ENCODE measurements around the gene DNAH3. TPM values are rescaled to one million over a fixed set of nuclear protein-coding genes. Genes with fewer than 3 reads are reported as not detected.
A peak's percentile ranks its signal among the peaks of the same experiment; 100 is the strongest.

DNAH3 gene
- total and polyA plus RNA-seq, 2 of the 13 experiments (the other 11 are each of a cell fraction or from before 2014, with no cell fraction given) = 0.07 to 0.08 TPM

DNA sequence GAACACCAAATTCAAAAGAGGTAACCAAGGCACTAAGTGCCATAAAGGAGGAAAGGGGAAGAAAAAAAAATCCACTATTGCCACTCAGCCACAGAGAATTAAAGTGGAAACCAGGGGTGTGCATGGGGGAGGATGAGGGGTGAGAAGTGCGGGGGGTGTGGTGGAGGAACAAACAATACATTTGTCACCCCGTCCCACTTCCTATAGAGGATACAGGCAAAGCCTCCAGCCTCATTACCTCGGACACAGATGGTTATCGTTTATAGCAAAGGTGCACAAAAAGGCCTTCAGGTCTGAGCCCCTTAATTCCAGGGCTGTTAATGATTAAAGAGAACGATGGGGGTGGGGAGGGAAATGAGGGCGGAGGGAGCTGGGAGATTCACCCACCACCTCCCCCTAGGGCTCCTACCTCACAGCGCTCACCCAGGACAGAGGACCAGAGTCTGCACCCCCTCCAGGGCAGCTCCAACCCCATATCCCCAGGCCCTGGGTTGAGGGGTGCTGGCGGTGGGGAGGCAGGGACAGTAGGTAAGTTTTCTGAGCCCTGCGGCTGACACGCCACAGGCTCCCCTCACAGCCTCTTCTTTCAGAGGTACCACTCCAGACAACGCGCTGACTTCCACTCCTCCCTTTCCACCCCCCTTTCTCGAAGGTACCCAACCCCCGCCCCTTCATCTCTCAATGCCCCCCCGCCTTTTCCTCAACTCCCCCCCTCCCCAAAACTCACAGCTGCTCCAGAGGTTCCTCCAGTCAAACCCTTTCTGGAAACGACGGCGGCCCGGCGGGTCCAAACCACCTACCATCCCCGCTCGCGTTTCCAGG lies 251.0 kb downstream of the DNAH3 start (continued):
- no peak; the same call in 1 of the 2 replicates for TF ChIP-seq PRMT3 (CRISPR knock-in tag; IDR thresholded peaks at IDR 0.05; ENCODE audit: borderline replicate concordance, low read depth)
- TF ChIP-seq HMGA1 (CRISPR knock-in tag; conservative IDR thresholded peaks at IDR 0.05) = no peak
- no peak for TF ChIP-seq HOXA5 (CRISPR knock-in tag; IDR thresholded peaks at IDR 0.05)
- TF ChIP-seq ZNF678 (CRISPR knock-in tag; IDR thresholded peaks at IDR 0.05) = peak; percentile 87; the same call in 1 of the 2 replicates
- no peak for TF ChIP-seq SMAD3 (CRISPR knock-in tag; IDR thresholded peaks at IDR 0.05)
- no peak for TF ChIP-seq ZNF577 (CRISPR knock-in tag; IDR thresholded peaks at IDR 0.05; ENCODE audit: borderline replicate concordance, low read depth)
- peak; percentile 43; the same call in 1 of the 2 replicates for TF ChIP-seq MYC (CRISPR knock-in tag; IDR thresholded peaks at IDR 0.05; ENCODE audit: borderline replicate concordance)
- TF ChIP-seq ZNF333 (CRISPR knock-in tag; IDR thresholded peaks at IDR 0.05; ENCODE audit: borderline replicate concordance) = peak; percentile 71; the same call in 1 of the 2 replicates
- TF ChIP-seq, protein P1, sequence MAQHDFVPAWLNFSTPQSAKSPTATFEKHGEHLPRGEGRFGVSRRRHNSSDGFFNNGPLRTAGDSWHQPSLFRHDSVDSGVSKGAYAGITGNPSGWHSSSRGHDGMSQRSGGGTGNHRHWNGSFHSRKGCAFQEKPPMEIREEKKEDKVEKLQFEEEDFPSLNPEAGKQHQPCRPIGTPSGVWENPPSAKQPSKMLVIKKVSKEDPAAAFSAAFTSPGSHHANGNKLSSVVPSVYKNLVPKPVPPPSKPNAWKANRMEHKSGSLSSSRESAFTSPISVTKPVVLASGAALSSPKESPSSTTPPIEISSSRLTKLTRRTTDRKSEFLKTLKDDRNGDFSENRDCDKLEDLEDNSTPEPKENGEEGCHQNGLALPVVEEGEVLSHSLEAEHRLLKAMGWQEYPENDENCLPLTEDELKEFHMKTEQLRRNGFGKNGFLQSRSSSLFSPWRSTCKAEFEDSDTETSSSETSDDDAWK (CRISPR knock-in tag; IDR thresholded peaks at IDR 0.05) = no peak
- peak; percentile 41; the same call in 1 of the 2 replicates for TF ChIP-seq SOX13 (IDR thresholded peaks at IDR 0.05)
- TF ChIP-seq SOX13 (CRISPR knock-in tag; conservative IDR thresholded peaks at IDR 0.05 in 1 of 2, IDR thresholded peaks at IDR 0.05 in 1 of 2) = peak in 1 of 2 experiments; percentile 44; a peak in 1 of 4 replicates
- TF ChIP-seq REPIN1 (CRISPR knock-in tag; IDR thresholded peaks at IDR 0.05; ENCODE audit: borderline replicate concordance, low read depth) = peak; percentile 74
- TF ChIP-seq MIXL1 (CRISPR knock-in tag; IDR thresholded peaks at IDR 0.05) = peak; percentile 96
- TF ChIP-seq ZNF503 (CRISPR knock-in tag; IDR thresholded peaks at IDR 0.05) = no peak
- peak in 1 of 2 experiments; percentile 55; a peak in 1 of 4 replicates for TF ChIP-seq EP300 (IDR thresholded peaks at IDR 0.05; ENCODE audit: low read depth in 2 of 2, low read length in 2 of 2)
- no peak for TF ChIP-seq EP300 (CRISPR knock-in tag; IDR thresholded peaks at IDR 0.05; ENCODE audit: borderline replicate concordance)
- 0 out of 2 replicates have a peak, but pooled peaks have one; percentile 53 for TF ChIP-seq TOPORS (CRISPR knock-in tag; IDR thresholded peaks at IDR 0.05)
- no peak for TF ChIP-seq NR2C2 (CRISPR knock-in tag; IDR thresholded peaks at IDR 0.05; ENCODE audit: borderline replicate concordance)
- peak; percentile 54; the same call in 1 of the 2 replicates for TF ChIP-seq KLF11 (CRISPR knock-in tag; IDR thresholded peaks at IDR 0.05)
- TF ChIP-seq SMAD1 (CRISPR knock-in tag; IDR thresholded peaks at IDR 0.05; ENCODE audit: borderline replicate concordance, low read depth) = peak; percentile 77; the same call in 1 of the 2 replicates
- no peak for TF ChIP-seq SP1 (IDR thresholded peaks at IDR 0.05)
- TF ChIP-seq SP1 (CRISPR knock-in tag; IDR thresholded peaks at IDR 0.05) = 0 out of 2 replicates have a peak, but pooled peaks have one; percentile 11
- TF ChIP-seq SP4 (CRISPR knock-in tag; IDR thresholded peaks at IDR 0.05) = peak; percentile 37; the same call in 1 of the 2 replicates
- no peak for TF ChIP-seq ZNF468 (CRISPR knock-in tag; IDR thresholded peaks at IDR 0.05)
- TF ChIP-seq HDAC1 (CRISPR knock-in tag; IDR thresholded peaks at IDR 0.05) = peak; percentile 27
- TF ChIP-seq LBX2 (CRISPR knock-in tag; IDR thresholded peaks at IDR 0.05; ENCODE audit: borderline replicate concordance) = peak; percentile 67; the same call in 1 of the 2 replicates
- no peak for TF ChIP-seq ZNF589 (CRISPR knock-in tag; conservative IDR thresholded peaks at IDR 0.05)

All from HepG2 (cell line).